Measurements from ENCODE around the gene RALGDS.

Gene RALGDS

DNA sequence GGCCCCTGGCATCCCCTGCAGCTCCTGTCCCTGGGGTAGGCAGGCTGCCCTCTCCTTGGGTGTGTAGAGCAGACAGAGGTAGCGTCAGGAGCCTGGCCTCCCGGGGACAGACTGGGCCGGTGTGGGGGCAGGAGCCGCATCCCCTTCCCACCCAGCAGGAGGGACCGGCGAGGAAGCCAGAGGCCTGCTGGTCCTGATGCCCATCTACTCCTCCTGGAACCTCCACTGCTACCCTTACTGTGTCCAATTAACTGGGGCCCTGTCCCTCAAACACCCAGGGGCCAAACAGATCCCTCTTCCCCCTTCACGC lies 15.6 kb downstream of the RALGDS start:
- no peak for TF ChIP-seq ZFX (IDR thresholded peaks at IDR 0.05; ENCODE audit: borderline replicate concordance)
- TF ChIP-seq, protein P1, sequence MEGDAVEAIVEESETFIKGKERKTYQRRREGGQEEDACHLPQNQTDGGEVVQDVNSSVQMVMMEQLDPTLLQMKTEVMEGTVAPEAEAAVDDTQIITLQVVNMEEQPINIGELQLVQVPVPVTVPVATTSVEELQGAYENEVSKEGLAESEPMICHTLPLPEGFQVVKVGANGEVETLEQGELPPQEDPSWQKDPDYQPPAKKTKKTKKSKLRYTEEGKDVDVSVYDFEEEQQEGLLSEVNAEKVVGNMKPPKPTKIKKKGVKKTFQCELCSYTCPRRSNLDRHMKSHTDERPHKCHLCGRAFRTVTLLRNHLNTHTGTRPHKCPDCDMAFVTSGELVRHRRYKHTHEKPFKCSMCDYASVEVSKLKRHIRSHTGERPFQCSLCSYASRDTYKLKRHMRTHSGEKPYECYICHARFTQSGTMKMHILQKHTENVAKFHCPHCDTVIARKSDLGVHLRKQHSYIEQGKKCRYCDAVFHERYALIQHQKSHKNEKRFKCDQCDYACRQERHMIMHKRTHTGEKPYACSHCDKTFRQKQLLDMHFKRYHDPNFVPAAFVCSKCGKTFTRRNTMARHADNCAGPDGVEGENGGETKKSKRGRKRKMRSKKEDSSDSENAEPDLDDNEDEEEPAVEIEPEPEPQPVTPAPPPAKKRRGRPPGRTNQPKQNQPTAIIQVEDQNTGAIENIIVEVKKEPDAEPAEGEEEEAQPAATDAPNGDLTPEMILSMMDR (IDR thresholded peaks at IDR 0.05): no peak
- H3K27ac ChIP-seq: no peak overlapping the region

DNA sequence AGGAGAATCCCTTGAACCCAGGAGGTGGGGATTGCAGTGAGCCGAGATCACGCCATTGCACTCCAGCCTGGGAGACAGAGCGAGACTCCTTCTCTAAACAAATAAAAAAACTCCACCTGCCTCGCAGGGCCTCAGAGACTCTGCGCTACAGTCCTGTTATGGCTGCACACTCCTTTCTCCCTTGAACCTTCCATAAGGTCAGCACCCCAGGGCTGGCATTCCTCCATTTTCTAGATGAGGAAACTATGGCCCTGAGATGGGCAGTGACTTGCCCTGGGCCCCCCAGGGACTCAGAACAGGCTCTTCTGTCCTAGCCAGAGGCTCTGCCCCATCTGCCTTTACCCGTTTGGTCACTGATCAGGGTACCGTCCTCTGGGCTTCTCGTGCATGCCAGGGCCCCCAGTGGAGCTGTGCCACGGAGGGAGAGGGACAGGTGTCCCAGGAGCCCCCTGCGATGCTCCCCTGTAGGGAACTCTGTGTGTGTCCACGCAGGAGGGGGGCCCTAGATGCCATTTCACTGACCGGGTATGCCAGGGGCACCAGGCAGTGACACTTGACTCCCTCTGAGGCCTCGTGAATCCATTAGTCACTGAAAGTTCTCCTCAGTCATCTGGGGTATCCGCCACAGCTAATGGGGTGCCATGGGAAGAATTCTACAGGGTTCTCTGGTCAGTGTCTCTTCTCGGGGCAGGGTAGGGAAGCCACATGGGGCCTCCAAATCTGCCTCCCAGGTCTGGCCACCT lies 16.2 kb downstream of the RALGDS start:
- H3K27ac ChIP-seq: no peak overlapping the region
- TF ChIP-seq ZFX (IDR thresholded peaks at IDR 0.05; ENCODE audit: borderline replicate concordance): no peak
- TF ChIP-seq, protein P1 (IDR thresholded peaks at IDR 0.05): no peak

DNA sequence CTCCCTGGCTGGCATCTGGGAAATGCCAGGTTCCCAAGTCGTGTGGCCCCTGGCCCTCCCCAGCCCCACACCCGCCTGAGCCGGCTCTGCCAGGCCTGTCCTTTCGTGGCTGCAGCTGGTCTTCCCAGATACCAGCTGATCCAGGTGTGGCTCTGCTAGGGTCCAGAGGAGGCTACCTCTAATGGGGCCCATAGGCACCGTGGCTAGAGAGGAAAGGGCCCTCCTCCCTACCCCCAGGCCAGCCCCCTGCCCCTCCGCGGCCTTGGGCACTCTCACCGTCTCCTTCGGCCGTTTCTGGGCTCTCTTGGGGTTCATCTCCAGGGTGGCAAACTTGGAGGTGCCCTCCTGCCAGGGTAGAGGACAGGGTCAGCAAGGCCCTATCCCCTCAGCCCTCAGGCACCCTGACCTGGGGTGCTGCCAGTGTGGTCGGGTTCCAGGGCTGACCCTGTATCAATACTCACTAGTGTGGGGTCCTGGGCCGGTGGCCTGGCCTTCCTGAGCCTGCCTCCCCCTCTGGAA lies 17.0 kb downstream of the RALGDS start:
- H3K27ac ChIP-seq: no peak overlapping the region
- no peak for TF ChIP-seq ZFX (IDR thresholded peaks at IDR 0.05; ENCODE audit: borderline replicate concordance)
- TF ChIP-seq, protein P1 (IDR thresholded peaks at IDR 0.05): no peak

DNA sequence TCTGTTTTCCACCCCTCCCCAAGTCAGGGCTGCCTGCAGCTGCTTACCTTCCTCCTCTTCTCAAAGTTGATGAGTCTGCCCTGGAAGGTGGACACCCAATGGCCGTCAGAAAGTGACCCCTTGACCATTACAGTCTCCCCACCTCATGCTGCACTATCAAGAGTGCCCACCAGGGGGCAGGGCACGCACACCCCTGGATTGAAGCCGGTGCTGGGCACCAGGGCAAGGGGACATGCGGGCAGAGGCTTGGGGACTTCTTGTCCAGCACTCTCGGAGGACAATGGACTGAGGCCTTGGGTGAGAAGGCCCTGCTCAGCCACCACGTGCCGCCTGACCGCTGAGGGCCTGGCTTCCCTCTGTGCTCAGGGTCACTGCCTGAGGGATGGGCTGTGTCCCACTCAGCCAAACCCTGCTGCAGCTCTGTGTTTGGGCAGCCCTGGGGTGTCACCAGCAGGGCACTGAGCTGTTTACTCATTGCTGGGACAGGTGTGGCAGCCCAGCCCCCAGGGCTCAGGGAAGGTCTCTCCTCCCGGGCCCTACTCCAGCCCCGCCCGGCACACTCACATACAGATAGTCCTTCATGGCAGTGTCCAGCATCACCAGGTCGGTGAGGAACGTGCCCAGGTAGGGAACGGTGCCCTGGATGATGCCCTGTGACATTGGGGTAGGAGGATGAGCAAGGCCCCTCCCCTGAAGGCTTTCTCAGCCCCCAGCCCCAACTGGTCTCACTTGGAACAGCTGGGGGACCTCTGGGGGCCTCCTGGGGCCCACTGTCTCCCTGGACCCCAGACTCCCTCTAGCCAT lies 17.7 kb downstream of the RALGDS start:
- H3K27ac ChIP-seq: no peak overlapping the region
- TF ChIP-seq, protein P1 (IDR thresholded peaks at IDR 0.05): peak; percentile 93
- TF ChIP-seq ZFX (IDR thresholded peaks at IDR 0.05; ENCODE audit: borderline replicate concordance): no peak

DNA sequence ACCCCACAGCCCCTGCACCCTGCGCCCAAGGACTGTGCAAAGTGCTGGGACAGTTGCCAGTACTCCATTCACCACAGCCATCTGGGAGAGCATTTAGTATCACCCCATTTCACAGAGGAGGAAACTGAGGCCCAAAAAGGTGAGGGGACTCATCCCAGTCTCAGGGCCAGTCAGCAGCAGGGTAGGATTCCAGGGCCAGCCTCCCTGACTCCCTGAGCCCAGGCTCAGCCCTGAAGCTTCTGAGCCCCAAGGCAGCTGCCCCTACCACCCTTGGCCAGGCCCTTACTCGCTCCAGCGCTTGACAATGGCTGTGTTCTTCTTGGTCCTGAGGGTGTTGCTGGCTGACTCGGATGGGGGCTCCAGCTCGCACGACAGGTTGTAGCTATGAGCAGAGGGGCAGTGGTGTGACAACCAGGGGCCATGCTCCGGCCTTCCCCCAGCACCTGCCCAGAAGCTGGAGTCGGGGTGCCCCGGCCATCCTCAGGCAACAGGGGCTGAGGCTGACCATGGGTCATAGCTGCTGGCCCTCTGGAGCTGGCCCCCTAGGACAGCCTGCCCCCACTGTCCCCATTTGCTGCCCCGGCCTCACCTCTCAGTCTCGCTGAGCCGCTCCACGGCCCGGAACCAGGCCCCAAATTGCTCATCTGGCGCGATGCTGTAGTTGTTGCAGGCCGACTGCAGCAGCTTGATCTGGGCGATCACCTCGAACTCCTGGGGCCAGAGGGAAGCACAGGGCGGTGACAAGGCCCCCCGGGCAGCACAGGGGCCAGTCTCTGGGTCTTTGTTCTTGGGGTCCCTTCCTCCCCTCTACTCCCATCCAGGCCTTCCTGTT lies 18.6 kb downstream of the RALGDS start:
- H3K27ac ChIP-seq: no peak overlapping the region
- no peak for TF ChIP-seq ZFX (IDR thresholded peaks at IDR 0.05; ENCODE audit: borderline replicate concordance)
- TF ChIP-seq, protein P1 (IDR thresholded peaks at IDR 0.05): no peak

DNA sequence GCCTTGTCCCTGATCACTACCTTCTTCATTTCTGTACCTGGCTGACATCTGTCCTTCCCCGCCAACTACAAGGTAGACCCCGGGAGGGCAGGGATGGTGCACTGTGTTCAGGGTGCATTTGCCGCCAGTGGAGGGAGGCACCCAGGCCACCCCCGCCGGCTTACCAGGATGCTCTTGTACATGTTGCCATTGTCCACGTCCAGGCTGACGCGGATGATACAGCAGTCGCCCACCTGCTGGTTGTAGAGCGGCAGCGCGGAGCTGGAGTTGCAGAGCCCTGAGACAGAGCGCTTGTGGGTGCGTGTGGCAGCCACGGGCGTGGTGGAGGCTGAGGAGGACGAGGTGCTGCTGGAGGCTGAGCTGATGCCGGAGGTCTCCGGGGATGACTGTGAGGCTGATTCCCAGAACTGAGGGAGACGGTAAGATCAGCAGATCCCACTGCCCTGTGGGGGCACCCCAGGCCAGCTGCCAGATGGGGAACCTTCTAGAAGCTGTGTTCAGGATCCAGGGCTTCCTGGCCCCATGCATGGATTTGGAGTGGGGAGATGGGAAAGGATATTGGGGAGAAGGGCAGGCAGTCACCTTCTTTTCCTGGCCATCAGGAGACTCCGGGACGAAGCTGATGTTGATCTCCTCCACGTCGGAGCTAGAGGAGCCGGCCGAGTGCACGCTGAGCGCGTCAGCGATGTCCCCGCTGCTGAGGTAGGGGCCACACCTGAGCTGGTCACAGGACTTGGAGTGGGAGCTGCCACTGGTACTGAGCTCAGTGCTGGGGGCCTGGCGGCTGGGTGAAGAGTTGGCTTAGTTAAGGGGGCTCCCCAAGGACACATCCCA lies 19.5 kb downstream of the RALGDS start:
- TF ChIP-seq, protein P1 (IDR thresholded peaks at IDR 0.05): no peak
- TF ChIP-seq ZFX (IDR thresholded peaks at IDR 0.05; ENCODE audit: borderline replicate concordance): no peak
- H3K27ac ChIP-seq: no peak overlapping the region
